ENCODE results near the gene KDM4B.
A peak's percentile ranks its signal among the peaks of the same experiment; 100 is the strongest.

KDM4B gene

GRCh38 chr19:5081443-5082161 is 112.7 kb downstream of the KDM4B start:
- TF ChIP-seq REST (IDR thresholded peaks at IDR 0.05; ENCODE audit: insufficient replicate concordance, low read depth) (peak; percentile 87), SPI1 (IDR thresholded peaks at IDR 0.05; ENCODE audit: borderline replicate concordance, low read depth) (no peak), GABPA (IDR thresholded peaks at IDR 0.05; ENCODE audit: low read depth) (no peak)
- no peak for DNase-seq (ENCODE audit: low read depth in 1 of 2, low spot score in 1 of 2)

GRCh38 chr19:5083547-5083965 is 114.6 kb downstream of the KDM4B start:
- no peak for TF ChIP-seq GABPA (IDR thresholded peaks at IDR 0.05; ENCODE audit: low read depth)
- TF ChIP-seq POLR2AphosphoS5 (IDR thresholded peaks at IDR 0.05; ENCODE audit: low read depth) = no peak
- TF ChIP-seq CTCF (IDR thresholded peaks at IDR 0.05; ENCODE audit: insufficient read depth, low read length) = no peak
- no peak for TF ChIP-seq REST (IDR thresholded peaks at IDR 0.05; ENCODE audit: insufficient replicate concordance, low read depth)
- TF ChIP-seq SPI1 (IDR thresholded peaks at IDR 0.05; ENCODE audit: borderline replicate concordance, low read depth) = no peak
- DNase-seq (ENCODE audit: low read depth in 1 of 2, low spot score in 1 of 2) = no peak
- H3K27me3 ChIP-seq (ENCODE audit: insufficient read depth, poor library complexity, severe bottlenecking) = no peaks in the 10 kb centered on the region
- no peak overlapping the region for H3K4me3 ChIP-seq (replicated peaks; ENCODE audit: insufficient read depth, low read length)
- no peak overlapping the region for H3K27ac ChIP-seq (replicated peaks)

More at GRCh38 chr19:5081443-5082161, 112.7 kb downstream of the KDM4B start:
- Histone ChIP-seq H3K27me3 (ENCODE audit: insufficient read depth, poor library complexity, severe bottlenecking) (no peaks in the 10 kb centered on the region), H3K27ac (replicated peaks) (no peak overlapping the region), H3K4me3 (replicated peaks; ENCODE audit: insufficient read depth, low read length) (no peak overlapping the region)

- no peak for DNase-seq (ENCODE audit: low read depth in 1 of 2, low spot score in 1 of 2)
- TF ChIP-seq REST (IDR thresholded peaks at IDR 0.05; ENCODE audit: insufficient replicate concordance, low read depth) (no peak), POLR2AphosphoS5 (IDR thresholded peaks at IDR 0.05; ENCODE audit: low read depth) (no peak), SPI1 (IDR thresholded peaks at IDR 0.05; ENCODE audit: borderline replicate concordance, low read depth) (no peak), CTCF (IDR thresholded peaks at IDR 0.05; ENCODE audit: insufficient read depth, low read length) (no peak), GABPA (IDR thresholded peaks at IDR 0.05; ENCODE audit: low read depth) (no peak)
- H3K27me3 ChIP-seq (ENCODE audit: insufficient read depth, poor library complexity, severe bottlenecking) = no peaks in the 10 kb centered on the region
- no peak overlapping the region for H3K27ac ChIP-seq (replicated peaks)
- H3K4me3 ChIP-seq (replicated peaks; ENCODE audit: insufficient read depth, low read length) = no peak overlapping the region
Measured at GRCh38 chr19:5085566-5085965, 116.7 kb downstream of the KDM4B start.
